ENCODE data around the gene FRMPD1.
"Not testable (repeated sequence)": the region's sequence is repeated elsewhere in the genome, so short reads cannot be mapped to it uniquely, and the experiment has no call there.

DNA sequence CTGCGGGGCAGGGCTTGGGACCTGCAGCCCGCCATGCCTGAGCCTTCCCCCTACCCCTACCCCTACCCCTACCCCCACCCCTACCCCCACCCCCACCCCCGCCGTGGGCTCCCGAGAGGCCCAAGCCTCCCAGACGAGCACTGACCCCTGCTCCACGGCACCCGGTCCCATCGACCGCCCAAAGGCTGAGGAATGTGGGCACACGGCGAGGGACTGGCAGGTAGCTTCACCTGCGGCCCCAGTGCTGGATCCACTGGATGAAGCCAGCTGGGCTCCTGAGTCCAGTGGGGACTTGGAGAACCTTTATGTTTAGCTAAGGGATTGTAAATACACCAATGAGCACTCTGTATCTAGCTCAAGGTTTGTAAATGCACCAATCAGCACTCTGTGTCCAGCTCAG lies 101.4 kb downstream of the FRMPD1 start:
- not testable (repeated sequence) for TF ChIP-seq POLR2A (IDR thresholded peaks at IDR 0.05)
- TF ChIP-seq, protein P1, sequence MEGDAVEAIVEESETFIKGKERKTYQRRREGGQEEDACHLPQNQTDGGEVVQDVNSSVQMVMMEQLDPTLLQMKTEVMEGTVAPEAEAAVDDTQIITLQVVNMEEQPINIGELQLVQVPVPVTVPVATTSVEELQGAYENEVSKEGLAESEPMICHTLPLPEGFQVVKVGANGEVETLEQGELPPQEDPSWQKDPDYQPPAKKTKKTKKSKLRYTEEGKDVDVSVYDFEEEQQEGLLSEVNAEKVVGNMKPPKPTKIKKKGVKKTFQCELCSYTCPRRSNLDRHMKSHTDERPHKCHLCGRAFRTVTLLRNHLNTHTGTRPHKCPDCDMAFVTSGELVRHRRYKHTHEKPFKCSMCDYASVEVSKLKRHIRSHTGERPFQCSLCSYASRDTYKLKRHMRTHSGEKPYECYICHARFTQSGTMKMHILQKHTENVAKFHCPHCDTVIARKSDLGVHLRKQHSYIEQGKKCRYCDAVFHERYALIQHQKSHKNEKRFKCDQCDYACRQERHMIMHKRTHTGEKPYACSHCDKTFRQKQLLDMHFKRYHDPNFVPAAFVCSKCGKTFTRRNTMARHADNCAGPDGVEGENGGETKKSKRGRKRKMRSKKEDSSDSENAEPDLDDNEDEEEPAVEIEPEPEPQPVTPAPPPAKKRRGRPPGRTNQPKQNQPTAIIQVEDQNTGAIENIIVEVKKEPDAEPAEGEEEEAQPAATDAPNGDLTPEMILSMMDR (IDR thresholded peaks at IDR 0.05), result not testable (repeated sequence)

Measured in right lobe of liver (tissue), 4 donors.